Colonic mucosa (tissue), 4 donors: ENCODE data around the gene STT3B. TPM values are rescaled to one million over a fixed set of nuclear protein-coding genes. Genes with fewer than 3 reads are reported as not detected.

Experiments used
- DNase-seq: peaks from one replicate; pipeline ENCODE4 v3.0.0-alpha.2; 2020
- H3K27ac ChIP-seq: fragments of 200-600 bp; one replicate; pipeline ENCODE4 v1.8.0; 2021
- H3K27me3 ChIP-seq: fragments of 200-600 bp; one replicate; pipeline ENCODE4 v1.8.0; 2021
- H3K36me3 ChIP-seq: fragments of 200-600 bp; one replicate; pipeline ENCODE4 v1.8.0; 2021
- H3K4me1 ChIP-seq: fragments of 200-600 bp; one replicate; pipeline ENCODE4 v1.8.0; 2021; ENCODE audit warnings: mild to moderate bottlenecking
- H3K4me3 ChIP-seq: fragments of 200-600 bp; one replicate; pipeline ENCODE4 v1.8.0; 2021
- H3K9ac ChIP-seq, 2 donors: one replicate each; pipeline ENCODE4 v1.7.0; 2013; ENCODE audit warnings: control low read depth in 2 of 2, low read depth in 2 of 2, low read length in 2 of 2
- H3K9me3 ChIP-seq: fragments of 200-600 bp; one replicate; pipeline ENCODE4 v1.8.0; 2021
- intact Hi-C: fragments of 100-400 bp; cut with DNase I; formaldehyde crosslinking; loops from one replicate; pipeline ENCODE4 v1.14.1; 2022
- total RNA-seq, 2 donors: library from RNA; stranded (reverse); fragmentation: NEBNext Ultra II Directional in 1 of 2; extraction: Animal tissue kit (Norgen Biotek cat#: 25700) in 1 of 2; gene quantifications; one replicate each; pipeline ENCODE4 v1.2.1, GENCODE V29; 2021
- TF ChIP-seq, protein P1 (sequence below): fragments of 200-600 bp; IDR thresholded peaks from one replicate; pipeline ENCODE4 v1.8.0; 2022; ENCODE audit warnings: antibody characterized with exemption, mild to moderate bottlenecking
- donor health status: healthy.
- donor health status: DM: no; HTN: no; CAD: no.
- donor health status: DM: no; HTN: no; CAD: no.

STT3B gene
- total RNA-seq, 2 donors from 2014 or later, result 118 to 143 TPM

DNA sequence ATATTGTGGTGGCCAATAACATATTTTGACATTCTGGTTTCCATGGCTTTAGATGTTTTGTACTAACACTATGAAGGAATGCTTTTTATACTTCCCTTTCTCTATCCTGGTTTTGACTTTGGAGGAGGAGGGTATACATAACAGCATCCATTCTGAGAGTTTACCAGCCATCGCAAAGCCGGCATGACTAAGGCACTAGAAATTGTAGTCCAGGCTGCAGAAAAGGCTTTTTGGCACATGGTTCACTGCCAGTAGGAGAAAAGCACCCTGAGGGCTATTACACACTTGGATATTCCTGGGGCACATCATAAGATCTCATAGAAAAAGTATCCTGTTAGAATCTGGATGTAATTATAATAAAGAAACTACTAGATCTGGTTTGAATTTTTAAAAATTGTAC lies 101.8 kb downstream of the STT3B start:
- H3K36me3 ChIP-seq, result peaks cover 4% of the 10 kb centered on the region
- intact Hi-C loops, result no loop called here
- no peak overlapping the region for H3K27ac ChIP-seq

DNA sequence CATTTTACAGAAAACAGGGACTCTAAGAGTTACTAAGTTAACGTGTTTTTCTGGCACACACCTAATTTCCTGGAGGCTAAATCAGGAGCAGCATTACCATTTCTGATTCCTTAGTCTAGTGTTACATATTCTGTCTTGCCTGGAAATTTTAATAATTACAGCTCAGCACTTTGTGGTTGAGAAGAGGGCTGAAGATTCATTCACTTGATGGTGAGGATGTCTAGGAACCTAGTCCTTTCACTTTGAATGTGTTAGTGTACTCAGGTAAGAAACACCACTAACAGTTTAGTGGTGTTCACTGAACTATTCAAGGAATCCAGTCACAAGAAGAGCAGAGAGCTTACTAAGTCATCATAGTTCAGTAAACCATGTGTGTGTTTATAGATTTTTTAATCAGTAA lies 102.8 kb downstream of the STT3B start:
- no peak for DNase-seq
- Histone ChIP-seq H3K4me3 (no peak overlapping the region), H3K4me1 (no peaks in the 10 kb centered on the region), H3K27me3 (no peaks in the 10 kb centered on the region), H3K9ac (no peak overlapping the region), H3K36me3 (peaks cover 4% of the 10 kb centered on the region), H3K27ac (no peak overlapping the region), H3K9me3 (no peaks in the 10 kb centered on the region)
- intact Hi-C loops, result no loop called here
- TF ChIP-seq, protein P1, sequence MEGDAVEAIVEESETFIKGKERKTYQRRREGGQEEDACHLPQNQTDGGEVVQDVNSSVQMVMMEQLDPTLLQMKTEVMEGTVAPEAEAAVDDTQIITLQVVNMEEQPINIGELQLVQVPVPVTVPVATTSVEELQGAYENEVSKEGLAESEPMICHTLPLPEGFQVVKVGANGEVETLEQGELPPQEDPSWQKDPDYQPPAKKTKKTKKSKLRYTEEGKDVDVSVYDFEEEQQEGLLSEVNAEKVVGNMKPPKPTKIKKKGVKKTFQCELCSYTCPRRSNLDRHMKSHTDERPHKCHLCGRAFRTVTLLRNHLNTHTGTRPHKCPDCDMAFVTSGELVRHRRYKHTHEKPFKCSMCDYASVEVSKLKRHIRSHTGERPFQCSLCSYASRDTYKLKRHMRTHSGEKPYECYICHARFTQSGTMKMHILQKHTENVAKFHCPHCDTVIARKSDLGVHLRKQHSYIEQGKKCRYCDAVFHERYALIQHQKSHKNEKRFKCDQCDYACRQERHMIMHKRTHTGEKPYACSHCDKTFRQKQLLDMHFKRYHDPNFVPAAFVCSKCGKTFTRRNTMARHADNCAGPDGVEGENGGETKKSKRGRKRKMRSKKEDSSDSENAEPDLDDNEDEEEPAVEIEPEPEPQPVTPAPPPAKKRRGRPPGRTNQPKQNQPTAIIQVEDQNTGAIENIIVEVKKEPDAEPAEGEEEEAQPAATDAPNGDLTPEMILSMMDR, result no peak

More for the DNA sequence above, 101.8 kb downstream of the STT3B start:
- no peaks in the 10 kb centered on the region for H3K9me3 ChIP-seq
- no peak overlapping the region for H3K9ac ChIP-seq
- no peaks in the 10 kb centered on the region for H3K27me3 ChIP-seq
- no peaks in the 10 kb centered on the region for H3K4me1 ChIP-seq
- no peak overlapping the region for H3K4me3 ChIP-seq
- DNase-seq, result no peak
- TF ChIP-seq, protein P1, result no peak

DNA sequence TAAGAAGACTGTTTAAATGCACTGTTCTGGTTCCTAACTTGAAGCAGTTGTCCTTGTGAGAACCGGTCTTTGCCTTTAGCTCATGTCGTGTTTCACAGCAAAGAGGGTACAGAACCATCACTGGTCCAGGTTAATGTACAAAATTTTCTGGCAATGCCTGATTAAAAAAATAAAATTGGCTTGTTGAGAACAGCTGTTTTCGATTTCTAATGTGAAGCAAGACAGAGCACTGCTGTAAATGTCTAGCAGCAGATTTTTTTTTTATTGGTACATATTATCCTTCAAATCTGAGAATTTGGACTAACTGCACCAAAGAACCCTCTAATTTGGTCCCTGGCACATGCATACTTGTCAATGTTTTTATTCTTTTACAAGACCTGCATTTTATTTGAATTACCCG lies 103.3 kb downstream of the STT3B start:
- Histone ChIP-seq H3K36me3 (peaks cover 4% of the 10 kb centered on the region), H3K4me1 (no peaks in the 10 kb centered on the region), H3K27ac (no peak overlapping the region), H3K27me3 (no peaks in the 10 kb centered on the region), H3K9me3 (no peaks in the 10 kb centered on the region), H3K9ac (no peak overlapping the region), H3K4me3 (no peak overlapping the region)
- intact Hi-C loops, result no loop called here
- TF ChIP-seq, protein P1, result no peak
- DNase-seq, result no peak

DNA sequence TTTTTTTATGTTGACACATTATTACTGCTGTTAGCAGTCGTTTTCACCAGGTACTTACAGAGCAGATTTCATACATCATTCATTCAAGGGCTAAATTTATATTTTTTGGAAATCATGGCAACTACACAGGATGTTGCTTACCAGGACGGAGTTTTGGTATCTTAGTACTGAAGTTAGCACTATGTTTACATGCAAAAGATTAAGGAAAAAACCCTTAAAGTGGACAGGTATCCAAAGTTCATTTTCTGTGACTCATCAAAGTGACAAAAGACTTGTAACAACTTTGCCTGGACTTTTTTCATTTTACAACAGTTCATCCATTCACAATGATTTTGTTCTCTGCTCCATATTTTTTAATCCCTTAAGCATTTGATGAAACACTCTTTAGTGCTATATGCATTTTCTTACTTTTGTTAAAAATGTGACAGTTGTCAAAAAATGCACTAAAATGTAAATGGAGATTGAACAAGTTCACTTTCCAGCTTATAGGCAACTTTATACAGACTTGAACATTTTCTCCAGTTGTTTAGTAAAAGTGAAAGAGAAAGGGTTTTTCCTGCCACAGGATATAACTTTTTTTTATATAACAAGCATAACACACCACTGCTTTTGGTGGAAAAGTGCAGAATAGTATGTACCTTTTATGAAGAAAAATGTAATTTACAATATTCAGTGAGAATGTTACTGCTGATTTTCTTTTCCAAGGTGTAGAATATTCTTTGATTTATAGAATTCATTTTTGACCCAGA lies 104.1 kb downstream of the STT3B start:
- no peak overlapping the region for H3K4me3 ChIP-seq
- peaks cover 4% of the 10 kb centered on the region for H3K36me3 ChIP-seq
- intact Hi-C loops, result no loop called here
- no peak overlapping the region for H3K27ac ChIP-seq
- no peaks in the 10 kb centered on the region for H3K9me3 ChIP-seq
- DNase-seq, result no peak
- no peak overlapping the region for H3K9ac ChIP-seq
- TF ChIP-seq, protein P1, result no peak
- H3K27me3 ChIP-seq, result no peaks in the 10 kb centered on the region
- H3K4me1 ChIP-seq, result no peaks in the 10 kb centered on the region

DNA sequence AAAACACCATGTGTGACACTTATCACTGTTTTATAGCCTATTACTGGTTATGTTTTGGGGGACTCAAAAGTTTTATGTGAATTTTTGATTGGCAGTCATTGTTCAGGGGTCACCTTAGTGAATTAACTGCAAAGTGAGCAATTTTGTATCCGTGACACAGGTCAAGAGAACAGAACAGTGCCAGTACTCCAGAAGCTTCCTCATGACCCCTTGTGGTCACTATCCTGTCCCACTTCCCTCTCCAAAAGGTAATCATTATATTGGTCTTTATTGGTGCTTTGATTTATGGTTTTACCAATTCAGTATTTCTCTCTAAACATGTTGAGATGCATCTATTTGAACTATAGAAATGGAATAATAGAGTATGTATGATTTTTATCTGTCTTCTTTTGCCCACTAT lies 107.1 kb downstream of the STT3B start:
- no peak overlapping the region for H3K9ac ChIP-seq
- H3K9me3 ChIP-seq, result no peaks in the 10 kb centered on the region
- no peak for DNase-seq
- H3K27ac ChIP-seq, result no peak overlapping the region
- TF ChIP-seq, protein P1, result no peak
- no peaks in the 10 kb centered on the region for H3K27me3 ChIP-seq
- intact Hi-C loops, result no loop called here
- no peaks in the 10 kb centered on the region for H3K36me3 ChIP-seq
- no peak overlapping the region for H3K4me3 ChIP-seq
- no peaks in the 10 kb centered on the region for H3K4me1 ChIP-seq
